ENCODE measurements around the gene PNLDC1.
A peak's percentile ranks its signal among the peaks of the same experiment; 100 is the strongest.

Gene PNLDC1

GRCh38 chr6:159766906-159767305, 33.2 kb upstream of the PNLDC1 start:
- Histone ChIP-seq H3K27ac (no peak overlapping the region), H3K4me3 (no peak overlapping the region)
- TF ChIP-seq CTCF (IDR thresholded peaks at IDR 0.05) = no peak
- no peak for DNase-seq (ENCODE audit: low spot score)

- no peak for TF ChIP-seq CTCF (IDR thresholded peaks at IDR 0.05)
- Histone ChIP-seq H3K27ac (no peak overlapping the region), H3K4me3 (no peak overlapping the region)
- DNase-seq (ENCODE audit: low spot score) = no peak
Observed at GRCh38 chr6:159769470-159769869, 30.6 kb upstream of the PNLDC1 start.

GRCh38 chr6:159772196-159772595, 27.9 kb upstream of the PNLDC1 start:
- no peak overlapping the region for H3K4me3 ChIP-seq
- H3K27ac ChIP-seq = no peak overlapping the region
- no peak for DNase-seq (ENCODE audit: low spot score)
- TF ChIP-seq CTCF (IDR thresholded peaks at IDR 0.05) = no peak

- no peak overlapping the region for H3K27ac ChIP-seq
- no peak for TF ChIP-seq CTCF (IDR thresholded peaks at IDR 0.05)
Observed at GRCh38 chr6:159777240-159777904, 22.7 kb upstream of the PNLDC1 start.

GRCh38 chr6:159778131-159778530, 21.9 kb upstream of the PNLDC1 start:
- Histone ChIP-seq H3K4me3 (no peak overlapping the region), H3K27ac (no peak overlapping the region)
- no peak for TF ChIP-seq CTCF (IDR thresholded peaks at IDR 0.05)
- no peak for DNase-seq (ENCODE audit: low spot score)

More at GRCh38 chr6:159777240-159777904, 22.7 kb upstream of the PNLDC1 start:
- no peak overlapping the region for H3K4me3 ChIP-seq
- DNase-seq (ENCODE audit: low spot score) = no peak

- no peak overlapping the region for H3K4me3 ChIP-seq
- no peak for DNase-seq (ENCODE audit: low spot score)
- TF ChIP-seq CTCF (IDR thresholded peaks at IDR 0.05) = no peak
- no peak overlapping the region for H3K27ac ChIP-seq
Observed at GRCh38 chr6:159778542-159779103, 21.5 kb upstream of the PNLDC1 start.

GRCh38 chr6:159788276-159788675, 11.8 kb upstream of the PNLDC1 start:
- no peak for DNase-seq (ENCODE audit: low spot score)
- TF ChIP-seq CTCF (IDR thresholded peaks at IDR 0.05) = no peak
- Histone ChIP-seq H3K4me3 (peak overlapping the region; percentile 95), H3K27ac (peak overlapping the region in 1 of 2 donors; percentile 93)
